NCI-H2227 (cell line): Measurements from ENCODE around the gene PLOD2.

ENCODE experiments used
- DNase-seq: peaks from one replicate; lab custom pipeline; 2025; ENCODE audit not compliant: unreplicated experiment; lab: John Stamatoyannopoulos, UW

Gene PLOD2

DNA sequence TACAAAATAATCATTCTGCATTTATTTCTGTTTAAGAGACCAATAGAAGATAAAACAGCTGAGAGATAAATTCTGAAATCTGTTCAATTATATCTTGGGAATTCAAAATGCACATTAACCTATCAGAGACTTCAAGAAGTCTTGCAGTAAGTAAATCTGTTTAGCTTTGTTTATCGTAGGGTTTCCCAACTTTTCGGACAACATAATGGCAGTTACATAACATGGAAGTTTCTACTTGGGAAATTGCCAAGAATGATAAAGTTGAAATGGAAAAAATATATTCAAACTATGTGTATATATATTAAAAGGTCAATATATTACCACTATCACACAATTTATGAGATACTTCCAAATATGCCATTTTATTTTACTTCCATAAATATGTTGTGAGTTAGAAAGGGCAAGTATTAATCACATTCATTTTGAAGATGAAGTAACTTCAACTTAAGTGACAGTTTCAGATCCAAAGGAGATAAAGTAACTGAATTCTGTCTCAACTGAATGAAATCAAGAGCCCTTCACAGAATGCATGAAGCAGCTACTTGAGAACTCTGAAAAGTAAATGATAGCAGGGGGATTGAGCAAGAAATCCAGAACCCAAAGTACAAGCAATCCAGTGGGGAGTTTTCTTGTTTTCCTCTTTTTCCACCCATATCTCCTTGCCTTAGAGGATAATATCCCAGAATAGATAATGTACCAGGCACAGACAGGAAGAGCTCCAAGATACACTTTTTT, 108.8 kb downstream of the PLOD2 start:
- DNase-seq: no peak

DNA sequence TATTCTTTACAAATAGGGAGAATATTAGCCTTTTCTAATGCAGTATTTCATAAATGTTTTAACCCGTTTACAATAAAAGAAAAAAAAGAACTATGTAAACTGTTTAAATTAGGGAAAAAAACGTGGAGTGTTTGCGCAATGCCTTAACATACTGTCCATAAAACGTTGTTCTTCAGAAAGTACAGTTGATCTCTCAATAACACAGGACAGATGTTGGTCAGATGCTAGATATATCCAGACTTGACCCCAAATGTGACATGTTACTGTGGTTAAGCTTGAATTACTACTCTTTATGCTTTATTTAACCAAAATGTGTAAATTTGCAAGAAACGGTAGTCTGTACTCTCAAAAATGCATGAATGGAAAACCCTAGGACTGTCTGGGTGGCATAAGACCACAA, 110.3 kb downstream of the PLOD2 start:
- no peak for DNase-seq

DNA sequence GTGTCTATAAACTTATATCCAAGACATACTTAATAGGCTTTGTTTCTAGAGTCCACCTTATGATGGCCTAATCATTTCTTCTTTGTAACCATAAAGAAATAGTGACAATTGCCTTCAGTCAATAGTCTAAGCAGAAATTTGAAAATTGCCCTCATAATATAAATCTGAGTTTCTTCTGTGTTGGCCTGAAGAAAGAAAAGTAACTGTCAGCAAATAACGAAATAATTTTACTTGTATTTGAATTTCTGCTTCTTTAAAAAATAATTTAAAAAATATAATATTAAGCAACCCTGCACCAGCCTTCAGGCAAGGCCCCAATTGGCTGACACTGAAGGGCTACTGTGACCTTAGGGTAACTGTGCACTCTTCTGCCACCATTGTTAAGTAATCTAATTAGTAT, 113.5 kb downstream of the PLOD2 start:
- no peak for DNase-seq

DNA sequence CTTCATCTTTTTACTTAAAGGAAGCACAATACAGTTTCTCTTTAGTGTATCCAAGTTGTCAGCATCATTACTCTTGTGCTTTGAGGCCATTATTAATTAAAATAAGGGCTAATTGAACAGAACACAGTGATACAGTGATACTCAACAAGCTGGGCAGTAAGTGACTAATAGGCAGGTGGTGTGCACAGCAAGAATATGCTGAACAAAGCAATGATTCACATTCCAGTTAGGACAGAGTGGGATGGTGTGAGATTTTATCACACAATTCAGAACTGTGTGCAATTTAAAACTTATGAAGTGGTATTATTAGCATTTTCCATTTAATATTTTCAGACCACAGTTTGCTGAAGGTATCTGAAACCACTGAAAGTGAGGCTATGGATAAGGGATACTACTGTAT, 116.9 kb downstream of the PLOD2 start:
- no peak for DNase-seq

DNA sequence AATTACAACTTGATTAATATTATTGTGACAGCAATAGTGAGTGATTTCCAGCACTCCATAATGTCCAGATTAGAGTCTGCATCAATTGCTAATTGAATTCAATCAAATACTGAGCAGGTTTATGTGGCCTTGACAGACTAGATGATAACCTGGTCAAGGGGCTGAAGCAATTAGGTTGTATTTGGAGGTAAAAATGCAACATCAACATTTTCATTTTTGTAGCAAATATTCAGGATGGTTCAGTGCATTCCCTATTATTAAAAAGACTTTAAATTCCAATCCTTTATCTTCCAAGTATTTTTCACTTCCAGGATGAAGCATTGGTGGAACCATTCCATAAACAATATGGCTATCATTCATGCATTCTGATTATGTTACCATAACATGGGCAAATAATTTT, 120.4 kb downstream of the PLOD2 start:
- no peak for DNase-seq

DNA sequence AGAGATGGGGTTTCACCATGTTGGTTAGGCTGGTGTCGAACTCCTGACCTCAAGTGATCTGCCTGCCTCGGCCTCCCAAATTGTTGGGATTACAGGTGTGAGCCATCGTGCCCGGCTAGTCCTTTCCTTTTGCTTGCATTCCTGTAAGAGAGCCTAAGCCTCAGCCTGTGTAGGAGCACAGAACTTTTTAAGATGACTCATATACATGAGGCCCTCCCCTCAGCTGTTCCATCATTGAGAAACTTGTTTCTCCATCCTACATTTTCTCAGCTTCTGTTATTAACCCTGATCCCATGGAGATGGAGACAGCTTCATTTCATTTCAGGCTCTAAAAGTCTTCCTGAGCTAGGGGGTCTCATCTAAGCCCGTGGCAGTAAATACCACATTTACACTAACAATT, 123.3 kb downstream of the PLOD2 start:
- no peak for DNase-seq

DNA sequence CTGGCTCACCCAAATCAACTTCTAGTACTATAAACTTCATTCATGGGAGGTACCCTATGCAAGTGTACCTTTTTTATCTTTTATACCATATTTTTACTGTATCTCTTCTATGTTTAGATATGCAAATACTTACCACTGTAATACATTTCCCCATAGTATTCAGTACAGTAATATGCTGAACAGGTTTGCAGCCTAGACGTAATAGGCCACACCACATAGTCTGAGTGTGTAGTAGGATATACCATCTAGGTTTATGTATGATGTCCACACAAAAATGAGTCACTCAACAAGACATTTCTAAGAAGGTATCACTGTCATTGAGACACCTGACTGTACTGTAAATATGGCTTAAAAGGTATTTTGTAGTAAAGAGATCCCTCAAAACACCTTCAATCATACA, 124.7 kb downstream of the PLOD2 start:
- no peak for DNase-seq

DNA sequence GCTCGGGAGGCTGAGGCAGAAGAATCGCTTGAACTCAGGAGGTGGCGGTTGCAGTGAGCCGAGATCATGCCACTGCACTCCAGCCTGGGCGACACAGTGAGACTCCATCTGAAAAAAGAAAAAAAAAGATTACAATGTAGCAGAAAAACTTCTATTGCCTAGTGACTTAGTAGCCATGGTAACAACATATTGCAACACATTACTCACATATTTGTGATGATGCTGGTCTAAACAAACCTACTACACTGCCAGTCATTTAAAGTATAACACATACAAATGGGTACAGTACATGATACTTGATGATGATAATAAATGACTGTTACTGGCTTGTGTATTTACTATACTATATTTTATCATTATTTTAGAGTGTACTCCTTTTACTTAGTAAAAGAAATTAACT, 125.6 kb downstream of the PLOD2 start:
- DNase-seq: no peak

DNA sequence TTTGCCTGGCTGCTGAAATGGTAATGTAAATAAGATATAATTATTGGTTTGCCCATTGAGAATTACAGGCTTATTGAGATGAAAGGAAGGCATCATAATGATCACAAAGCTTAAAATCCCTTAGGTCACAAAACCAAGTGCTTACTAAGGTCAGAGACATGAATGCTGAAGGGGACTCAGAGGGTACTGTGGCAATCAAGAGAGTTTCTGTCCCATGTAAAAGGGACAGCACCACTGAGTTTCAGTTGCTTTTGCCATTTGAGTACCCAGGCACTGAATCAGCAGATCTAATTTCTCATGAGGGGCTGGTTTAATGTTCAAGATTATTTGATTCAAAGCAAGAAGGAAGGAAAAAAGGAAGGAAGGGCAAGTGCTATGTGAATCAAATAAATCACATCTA, 127.0 kb downstream of the PLOD2 start:
- no peak for DNase-seq

DNA sequence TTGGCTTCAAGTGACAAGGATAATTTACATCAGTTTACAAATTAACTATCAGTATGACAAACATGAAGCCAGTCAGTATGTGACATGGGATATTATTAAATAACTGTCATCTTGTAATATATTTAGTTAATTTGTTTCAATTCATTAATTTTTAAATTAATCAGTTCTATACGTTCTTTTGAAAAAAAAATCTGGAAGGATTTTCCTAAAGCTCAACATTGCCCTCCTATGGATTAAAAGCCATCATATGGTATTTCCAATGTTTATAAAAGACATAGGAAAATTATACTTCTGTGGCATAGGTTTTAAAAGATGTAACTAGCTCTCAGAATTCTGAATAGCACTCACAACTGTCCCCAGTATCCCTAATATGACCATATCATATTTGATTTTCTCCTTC, 134.4 kb downstream of the PLOD2 start:
- no peak for DNase-seq

DNA sequence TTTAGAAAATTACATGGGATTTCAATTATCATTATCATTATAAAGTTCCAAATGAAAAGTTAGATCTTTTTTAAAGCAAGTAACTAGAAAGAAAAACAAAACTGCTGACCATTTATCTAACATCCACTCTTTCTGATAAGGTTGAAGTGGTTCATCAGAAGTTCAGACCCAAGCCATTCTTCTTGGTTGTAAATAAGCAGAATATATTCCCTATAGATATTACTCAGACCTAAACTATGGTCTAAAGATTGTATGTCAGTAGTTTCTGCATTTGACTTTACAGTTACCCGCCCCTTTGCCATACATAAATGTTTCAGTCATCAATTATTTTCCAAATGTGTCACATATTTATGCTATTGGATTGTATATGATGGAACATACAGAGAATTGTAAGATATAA, 136.7 kb downstream of the PLOD2 start:
- no peak for DNase-seq

DNA sequence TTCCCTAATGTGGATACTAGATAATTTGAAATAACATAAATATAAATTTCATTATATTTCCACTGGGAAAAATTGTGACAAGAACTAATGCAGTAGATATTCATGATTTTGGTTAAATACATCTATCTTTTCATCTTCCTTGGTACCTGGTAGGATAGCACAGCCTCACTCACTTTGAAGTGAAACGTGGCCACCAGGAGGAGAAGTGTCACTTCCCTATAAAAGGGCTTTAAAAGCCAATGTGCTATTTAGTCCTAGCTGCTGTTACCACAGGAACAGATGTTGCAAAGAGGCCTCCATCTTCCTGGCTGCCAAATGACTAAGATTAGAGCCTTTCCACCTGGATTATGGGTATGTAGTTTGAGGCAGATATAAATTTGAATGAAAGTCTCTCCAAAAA, 140.0 kb downstream of the PLOD2 start:
- DNase-seq: no peak

DNA sequence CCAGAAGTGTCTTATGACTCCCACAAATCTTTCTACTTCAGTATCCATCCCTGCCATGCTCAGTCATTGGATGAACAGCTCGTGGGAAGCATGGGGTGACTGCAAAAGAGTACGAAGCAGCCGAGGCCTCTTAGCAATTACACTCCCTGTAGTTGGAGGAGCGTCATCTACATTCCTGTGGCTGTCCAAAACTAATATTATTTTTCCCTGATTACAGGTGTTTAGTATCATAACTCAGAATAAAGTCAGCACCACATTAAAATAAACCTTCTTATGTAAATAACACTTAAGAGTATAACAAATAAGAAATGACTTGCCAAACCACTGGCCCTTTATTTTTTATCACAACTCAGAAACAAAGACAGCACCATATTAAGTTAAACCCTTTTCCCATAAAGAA, 141.5 kb downstream of the PLOD2 start:
- no peak for DNase-seq
